ENCODE results near the gene SCLT1.

DNA sequence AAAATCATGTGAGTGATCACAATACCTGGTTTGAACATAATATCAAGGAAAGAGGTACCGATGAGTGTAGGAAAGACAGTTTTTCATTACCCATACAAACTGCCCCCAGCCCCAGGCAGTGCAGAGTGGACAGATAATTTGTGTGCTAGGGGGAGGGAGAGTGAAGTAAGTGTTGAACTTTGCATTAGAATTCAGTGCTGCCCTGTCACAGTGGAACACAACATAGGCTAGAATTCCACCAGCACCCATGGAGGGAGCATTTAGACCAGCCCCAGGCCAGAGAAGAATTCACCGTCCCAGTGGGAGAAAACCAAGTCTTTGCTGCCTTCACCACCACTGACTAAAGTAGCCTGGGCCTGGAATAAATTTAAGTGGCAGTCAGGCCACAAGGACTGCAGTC lies 107.3 kb downstream of the SCLT1 start:
- TF ChIP-seq, protein P1, sequence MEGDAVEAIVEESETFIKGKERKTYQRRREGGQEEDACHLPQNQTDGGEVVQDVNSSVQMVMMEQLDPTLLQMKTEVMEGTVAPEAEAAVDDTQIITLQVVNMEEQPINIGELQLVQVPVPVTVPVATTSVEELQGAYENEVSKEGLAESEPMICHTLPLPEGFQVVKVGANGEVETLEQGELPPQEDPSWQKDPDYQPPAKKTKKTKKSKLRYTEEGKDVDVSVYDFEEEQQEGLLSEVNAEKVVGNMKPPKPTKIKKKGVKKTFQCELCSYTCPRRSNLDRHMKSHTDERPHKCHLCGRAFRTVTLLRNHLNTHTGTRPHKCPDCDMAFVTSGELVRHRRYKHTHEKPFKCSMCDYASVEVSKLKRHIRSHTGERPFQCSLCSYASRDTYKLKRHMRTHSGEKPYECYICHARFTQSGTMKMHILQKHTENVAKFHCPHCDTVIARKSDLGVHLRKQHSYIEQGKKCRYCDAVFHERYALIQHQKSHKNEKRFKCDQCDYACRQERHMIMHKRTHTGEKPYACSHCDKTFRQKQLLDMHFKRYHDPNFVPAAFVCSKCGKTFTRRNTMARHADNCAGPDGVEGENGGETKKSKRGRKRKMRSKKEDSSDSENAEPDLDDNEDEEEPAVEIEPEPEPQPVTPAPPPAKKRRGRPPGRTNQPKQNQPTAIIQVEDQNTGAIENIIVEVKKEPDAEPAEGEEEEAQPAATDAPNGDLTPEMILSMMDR (IDR thresholded peaks at IDR 0.05) = no peak
- no peak for TF ChIP-seq POLR2A (IDR thresholded peaks at IDR 0.05)
